ENCODE results near the gene RRP8.

The RRP8 gene

DNA sequence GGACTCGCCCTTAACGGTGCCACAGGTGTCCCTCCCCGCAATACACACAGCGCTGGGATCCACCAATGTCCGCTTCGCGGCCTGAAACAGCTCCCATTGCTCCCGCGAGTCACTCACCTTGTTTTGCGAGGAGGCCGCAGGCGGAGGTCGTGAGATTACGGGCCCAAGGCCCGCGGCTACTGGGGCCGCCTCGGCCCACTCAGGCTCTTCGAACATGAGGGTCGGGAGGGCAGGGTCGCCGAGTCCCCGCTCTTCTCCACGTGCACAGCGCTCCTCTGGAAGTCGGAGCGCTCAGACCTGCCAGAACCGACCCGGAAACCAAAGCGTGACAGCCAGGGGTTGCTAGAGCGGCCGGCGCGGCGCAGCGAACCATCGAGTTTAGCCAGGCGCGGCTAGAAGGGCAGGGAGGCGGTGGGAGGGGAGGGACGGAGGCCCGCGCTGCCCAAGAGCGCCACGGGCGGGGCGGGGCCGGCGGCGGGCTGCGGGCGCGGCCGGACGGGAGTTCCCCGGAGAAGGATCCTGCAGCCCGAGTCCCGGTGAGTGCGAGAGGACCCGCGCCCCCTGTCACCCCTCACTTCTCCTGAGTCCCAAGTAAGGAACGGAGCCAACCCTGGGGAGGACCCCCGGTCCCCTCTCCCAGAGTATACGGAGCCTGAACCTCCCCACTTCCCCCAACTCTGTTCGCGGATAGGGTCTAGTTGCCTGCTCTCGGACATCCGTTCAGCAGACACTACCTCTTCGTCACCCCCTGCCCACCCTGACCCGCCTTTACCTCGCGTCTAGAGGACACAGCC is at the start of gene RRP8, which contains the start of gene ILK:
Gene RRP8, minus strand, starts transcription at position 330 of the 794 bp plus-strand sequence. Its CDS starts 114 bp downstream, at position 216.
Gene ILK, plus strand, starts transcription at position 488 of the 794 bp plus-strand sequence. CDS start 498 bp downstream, outside the sequence.
- peak; percentile 89 for DNase-seq

DNA sequence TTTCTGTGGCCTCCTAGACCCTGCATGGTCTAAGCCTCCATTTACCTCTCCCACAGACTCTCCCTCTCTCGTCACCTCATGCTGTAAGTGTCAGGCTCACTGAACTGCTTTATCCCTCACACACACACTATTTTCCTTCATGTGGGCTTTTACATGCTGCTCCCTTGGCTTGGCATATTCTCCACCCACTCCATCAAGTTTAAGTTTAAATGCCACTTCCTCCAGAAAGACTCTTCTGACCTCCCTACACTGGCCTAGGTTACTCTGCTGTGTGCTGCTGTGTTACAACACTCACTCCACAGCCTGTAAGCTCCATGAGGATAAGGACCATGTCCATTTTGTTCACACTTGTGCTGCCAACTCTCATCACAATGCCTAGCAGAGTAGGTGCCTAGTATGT is 49.7 kb upstream of the RRP8 start:
- DNase-seq, result no peak

DNA sequence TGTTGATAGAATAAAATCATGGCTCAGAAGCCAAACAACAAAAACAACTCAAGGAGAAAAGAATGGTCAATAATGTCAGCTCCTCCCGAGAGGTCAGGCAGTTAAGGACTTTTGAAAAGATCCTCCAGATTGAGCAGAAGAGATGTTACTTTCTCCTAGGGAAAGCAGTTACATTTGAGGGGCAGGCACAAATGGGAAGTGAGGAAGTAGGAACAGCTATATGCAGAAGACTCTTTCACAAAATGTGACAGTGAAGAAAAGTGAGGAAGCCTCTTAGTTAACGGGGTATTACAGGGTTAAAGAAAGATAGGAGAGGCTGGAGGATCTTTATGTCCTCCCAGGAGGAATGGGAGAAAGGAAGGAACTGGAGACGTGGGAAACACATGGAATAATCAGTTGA is 48.8 kb upstream of the RRP8 start:
- DNase-seq, result no peak

DNA sequence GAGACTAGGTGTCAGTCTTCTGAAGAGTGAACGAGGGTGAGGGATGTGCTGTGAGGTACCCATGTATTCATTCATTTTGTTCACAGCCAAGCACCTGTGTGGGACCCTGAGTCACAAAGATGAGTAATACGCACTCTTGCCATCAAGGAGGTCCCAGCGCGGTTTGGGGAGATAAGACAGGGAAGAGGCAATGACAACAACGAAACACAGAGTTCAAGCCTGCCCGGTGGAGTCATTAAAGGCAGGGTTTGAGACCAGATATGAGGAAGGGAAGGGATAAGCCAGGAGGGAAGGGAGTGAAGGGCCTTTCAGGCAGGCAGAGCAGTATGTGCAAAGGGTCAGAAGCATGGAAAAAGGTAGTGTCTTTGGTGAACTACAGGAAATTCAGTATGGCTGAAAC is 47.6 kb upstream of the RRP8 start:
- DNase-seq, result peak; percentile 48

DNA sequence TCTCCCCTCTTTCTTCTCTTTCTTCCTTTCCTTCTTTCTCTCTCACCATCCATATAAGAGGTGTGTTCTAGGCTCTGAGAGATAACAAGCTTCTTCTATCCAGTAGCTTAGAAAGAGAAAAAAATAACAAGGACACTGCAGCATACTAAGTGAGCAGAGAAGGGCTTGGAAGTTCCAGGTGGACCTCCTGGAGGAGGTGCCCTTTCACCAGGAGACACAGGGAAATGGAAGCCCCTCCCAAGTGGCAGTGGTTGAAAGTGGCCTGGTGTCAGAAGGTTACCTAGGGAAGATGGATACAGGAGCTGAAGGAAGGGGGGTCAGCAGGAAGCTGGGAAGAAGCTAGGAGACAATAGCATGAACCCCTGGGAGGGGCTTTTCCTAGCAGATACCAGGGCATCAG is 46.7 kb upstream of the RRP8 start:
- DNase-seq, result no peak

DNA sequence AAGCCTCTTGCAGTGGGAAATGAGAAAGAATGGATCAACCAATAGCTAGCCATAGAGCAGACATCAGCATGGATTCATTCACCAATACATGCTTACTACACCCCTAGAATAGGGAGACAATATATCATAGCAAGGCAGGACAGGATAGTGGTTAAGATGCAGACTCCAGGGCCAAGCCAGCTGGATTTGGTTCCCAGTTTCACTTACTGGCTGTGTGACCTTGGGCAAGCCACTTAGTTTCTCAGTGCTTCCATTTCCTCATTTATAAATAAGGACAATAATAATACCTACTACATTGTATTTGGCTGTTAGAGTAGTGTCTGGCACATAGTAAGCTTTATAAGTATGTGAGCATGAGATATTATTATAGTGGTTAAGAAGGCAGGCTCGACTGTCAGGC is 45.1 kb upstream of the RRP8 start:
- DNase-seq, result no peak

DNA sequence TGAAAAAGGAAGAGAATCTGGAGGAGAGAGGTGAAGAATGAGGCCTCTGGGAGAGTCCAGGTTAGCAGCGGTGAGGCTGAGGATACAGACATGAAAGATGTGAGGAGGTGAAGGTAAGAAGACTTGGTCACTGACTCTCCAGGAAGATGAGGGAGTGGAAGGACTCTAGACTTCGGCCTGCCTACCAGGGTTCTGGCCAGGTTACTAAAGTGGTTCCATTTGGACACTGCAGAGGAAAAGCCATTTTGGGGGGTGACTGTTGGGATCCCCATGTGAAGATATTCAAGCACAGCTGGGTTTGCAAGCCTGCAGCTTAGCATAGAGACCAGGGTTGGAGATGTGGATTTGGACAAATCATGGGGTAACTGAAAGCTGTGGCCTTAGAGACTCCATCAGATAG is 44.4 kb upstream of the RRP8 start:
- no peak for DNase-seq

DNA sequence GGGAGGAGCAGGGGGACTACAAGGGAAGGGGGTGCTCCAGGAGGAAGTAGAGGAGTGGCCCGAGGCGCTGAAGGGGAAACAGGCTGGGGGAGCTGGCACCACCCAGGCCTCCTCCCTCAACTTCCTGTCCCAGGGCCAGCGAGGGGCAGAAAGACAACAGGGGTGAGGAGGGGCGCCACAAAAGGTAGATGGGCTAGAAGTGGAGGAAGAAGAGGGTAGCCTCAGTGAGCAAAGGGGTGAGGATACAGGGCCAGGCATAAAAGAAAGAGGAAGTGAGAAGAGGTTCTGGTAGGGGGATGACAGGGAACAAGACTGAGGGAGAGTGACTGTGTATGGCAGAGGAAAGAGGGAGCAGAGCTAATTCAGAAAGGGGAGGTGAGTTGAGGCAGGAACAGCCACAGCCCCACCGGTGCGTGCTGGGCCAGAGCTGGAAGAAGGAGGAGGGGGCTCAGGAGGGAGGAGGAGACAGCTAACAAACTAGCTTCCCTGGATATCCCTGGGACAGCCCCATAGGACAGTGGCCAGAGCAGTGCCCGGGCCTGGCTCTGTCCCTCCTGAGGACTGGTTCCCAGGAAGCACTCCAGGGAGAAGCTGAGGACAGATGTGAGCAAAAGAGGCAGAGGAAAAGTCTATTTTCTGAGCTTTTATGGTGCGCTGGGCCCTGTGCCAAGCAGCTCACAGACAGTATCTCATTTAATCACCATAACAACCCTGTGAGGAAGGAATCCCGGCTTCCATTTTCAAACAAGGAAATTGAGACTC is 43.7 kb upstream of the RRP8 start:
- peak; percentile 60 for DNase-seq

DNA sequence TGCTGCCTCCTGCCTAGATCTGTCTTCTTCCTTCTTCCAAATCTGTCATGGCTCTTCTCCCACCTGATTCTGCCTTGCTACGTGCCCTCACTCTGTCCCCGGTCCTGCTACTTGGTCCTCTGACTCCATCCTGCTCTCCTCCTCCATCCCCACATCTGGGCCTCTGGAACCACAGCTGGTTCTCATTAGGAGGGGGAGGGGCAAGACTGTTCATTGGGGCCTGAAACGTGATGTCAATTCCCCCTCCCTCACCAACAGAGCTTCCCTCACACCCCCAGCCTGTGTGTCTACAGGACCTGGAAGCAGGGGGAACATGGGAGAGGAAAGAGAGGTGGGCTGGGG is 43.1 kb upstream of the RRP8 start:
- DNase-seq, result no peak

DNA sequence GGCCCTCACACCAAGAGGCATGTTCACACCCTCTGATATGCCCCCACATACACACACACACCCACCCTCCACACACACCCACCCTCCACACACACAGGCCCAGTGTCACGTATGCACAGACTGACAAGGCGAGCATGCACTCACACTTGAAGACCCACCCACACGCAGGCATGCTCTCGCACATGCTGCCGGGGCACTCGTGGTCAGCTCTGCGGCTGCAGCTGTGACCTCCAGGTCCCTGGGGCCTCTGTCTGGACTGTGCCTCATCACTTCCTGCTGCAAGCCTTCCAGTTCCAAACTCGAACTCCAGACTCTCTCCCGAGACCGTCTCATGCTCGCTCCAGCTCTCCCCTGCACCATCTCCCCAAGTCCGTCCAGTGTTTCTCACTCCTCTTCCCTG is 42.7 kb upstream of the RRP8 start:
- DNase-seq, result no peak

DNA sequence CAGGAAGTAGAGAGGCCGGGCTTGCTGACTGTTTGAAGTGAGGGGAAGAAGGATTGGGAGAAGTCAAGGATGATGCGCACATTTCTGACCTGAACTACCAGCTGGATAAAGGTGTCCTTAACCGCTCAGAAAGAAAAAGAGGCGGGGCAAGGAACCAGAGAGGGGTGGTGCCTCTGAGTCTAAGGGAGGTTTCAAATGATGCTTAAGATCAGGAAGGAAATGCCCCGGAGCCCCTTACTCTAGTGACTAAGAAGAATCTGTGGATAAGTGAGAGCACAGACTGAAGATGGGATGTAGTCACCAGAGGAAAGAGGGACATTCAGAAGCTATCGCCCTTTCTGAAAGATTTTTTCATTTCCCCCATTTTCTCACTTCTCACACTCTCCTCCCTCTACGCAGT is 39.5 kb upstream of the RRP8 start:
- no peak for DNase-seq

DNA sequence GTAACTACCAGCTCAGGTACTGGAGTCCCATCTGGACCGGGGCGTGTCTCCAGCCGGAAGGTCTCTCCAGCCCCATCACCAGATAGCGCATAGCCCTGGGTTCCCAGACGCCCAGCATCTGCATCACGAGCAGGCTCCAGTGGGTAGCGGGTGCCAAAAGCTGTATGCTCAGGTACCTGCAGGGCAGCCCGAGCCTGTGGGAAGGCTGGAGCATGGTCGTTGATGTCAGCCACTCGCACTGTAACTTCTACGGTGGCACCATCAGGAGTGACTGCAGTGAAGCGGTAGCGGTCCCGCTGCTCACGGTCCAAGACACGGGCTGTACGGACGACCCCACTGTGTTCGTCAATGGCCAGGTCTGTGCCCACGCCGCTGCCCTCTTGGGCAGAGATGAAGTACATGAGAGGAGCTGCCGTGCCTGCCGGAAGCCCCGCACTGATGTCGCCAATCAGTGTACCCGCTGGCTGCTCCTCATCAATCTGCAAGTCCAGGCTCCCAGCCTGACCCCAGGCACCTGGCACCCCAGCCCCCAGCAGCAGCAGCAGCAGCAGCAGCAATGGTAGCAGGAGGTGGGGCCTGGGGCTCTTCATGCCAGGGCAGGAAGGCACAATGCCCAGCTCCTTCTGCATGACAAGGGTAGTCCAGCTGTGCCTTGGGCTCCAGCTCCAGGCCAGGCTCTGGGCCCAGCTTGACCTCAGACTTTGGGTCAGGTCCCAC is 37.7 kb upstream of the RRP8 start:
- DNase-seq, result no peak

DNA sequence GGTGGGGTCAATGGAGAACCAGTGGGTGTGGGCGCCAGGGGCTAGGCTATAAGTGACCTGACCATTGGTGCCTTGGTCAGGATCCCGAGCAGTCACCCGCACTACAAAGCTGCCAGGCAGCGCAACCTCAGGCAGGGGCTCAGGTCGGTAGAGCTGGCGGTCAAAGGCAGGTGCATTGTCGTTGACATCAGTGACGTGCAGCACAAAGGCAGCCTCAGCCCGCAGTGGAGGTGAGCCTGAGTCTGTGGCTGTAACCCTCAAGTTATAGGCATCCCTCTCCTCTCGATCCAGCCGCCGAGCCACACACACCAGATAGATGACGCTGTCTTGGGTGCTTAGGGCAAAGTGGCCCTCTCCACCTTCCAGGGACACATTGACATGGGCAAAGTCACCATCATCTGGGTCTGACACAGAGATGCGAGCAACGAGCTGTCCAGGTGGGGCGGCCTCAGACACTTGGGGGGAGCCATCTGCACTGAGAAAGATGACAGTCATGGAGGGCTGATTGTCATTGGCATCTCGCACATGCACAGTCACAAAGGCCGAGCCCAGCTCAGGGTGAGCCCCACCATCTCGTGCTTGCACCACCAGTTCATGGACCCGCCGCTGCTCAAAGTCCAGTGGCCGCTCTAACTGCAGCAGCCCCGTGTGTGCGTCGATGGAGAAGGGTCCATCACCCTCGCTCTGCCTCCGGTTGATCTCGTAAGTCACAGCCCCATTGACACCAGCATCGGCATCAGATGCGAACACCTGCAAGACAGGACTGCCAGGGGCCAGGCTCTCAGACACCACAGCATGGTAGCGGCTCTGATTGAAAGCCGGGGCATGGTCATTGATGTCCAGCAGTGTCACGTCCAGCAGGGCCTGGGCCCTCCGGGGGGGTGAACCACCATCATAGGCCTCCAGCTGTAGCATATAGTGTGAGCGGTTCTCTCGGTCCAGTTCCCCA is 36.9 kb upstream of the RRP8 start:
- DNase-seq, result no peak

DNA sequence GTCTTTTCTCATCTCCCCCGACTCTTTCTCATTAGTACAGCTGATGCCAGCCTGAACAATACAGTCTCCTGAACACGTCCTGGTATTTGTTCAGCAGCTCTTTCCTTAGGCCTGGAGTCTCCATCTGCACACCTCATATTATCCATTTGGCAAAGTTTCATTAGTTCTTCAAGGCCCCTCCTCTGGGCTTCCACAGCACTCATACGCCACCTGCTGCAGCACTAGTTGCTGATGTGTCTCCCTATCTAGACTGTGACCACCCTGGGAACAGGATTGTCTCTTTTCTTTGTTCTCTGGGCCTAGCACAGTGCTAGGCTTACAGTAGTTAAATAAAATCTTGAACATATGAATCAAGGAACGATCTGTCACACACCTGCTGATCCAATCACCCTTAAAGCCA is 35.0 kb upstream of the RRP8 start:
- DNase-seq, result no peak

DNA sequence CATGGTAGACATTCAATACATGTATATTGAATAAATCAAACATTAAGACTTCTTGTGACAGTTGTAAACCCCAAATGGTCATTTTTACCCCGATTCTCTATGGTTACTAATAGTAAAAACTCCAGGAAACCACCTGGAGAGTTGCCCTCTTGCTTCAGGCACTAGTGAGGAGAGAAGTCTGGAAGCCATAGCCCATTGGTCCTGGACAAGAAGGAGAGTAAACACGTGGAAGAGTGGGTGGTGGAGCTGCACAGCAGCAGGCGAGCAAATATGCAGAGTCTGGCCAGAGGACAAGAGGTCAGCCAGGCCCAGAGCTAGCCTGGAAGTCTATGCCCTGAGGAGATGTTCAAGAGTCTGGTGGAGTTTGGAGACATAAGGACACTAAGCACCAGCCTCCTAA is 34.5 kb upstream of the RRP8 start:
- no peak for DNase-seq

DNA sequence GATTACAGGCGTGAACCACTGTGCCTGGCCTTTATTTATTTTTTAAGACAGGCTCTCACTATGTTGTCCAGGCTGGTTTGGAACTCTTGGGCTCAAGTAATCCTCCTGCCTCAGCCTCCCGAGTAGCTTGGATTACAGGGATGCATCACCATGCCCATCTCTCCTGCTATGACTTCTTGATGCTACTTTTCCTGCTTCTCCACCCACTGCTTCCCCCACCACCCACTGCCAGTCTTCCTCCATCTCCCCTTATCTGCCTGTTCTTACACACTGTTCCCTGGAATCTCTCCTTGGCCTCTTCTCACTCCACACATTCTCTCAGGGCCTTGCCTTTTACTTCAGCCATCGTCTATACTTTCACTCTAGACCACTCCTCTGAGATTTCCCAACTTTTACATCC is 33.1 kb upstream of the RRP8 start:
- DNase-seq, result no peak

DNA sequence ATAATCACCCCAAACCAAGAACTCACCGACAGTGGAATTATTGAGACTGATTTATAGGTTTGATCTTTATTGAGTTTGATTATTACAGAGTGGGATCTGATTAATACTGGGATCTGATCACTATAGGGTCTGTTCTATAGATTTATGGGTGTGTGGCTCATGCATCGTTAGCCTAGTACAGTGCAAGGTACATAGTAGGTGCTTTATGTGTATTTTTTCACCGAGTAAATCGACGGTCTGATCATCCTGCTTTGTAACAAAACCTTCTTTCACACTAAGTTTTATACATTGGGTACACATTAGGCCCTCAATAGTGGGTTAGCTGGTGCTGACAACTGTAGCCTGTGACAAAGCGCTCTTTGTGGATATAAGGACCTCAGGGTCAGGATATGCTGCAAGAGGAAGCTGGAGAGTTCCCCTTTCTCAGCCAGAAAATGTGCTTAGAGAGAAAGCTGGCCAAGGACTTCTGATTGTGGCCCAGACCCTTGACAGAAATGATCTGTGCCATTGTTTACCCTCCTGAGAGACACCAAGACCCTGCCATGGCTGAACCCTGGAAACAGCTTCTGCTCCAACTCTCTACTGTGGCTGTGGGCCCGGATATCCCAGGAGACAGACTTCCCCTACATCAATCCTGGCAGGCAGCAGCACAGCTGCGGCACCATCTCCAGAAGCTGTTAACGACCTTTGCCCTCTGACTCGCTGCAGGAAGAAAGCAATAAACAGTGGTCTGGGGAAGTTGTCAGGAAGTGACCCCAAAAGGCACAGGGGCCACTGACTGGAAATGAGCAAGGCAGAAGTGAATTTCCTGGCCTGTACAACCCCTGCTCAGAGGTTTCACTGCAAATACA is 31.9 kb upstream of the RRP8 start:
- DNase-seq, result no peak

DNA sequence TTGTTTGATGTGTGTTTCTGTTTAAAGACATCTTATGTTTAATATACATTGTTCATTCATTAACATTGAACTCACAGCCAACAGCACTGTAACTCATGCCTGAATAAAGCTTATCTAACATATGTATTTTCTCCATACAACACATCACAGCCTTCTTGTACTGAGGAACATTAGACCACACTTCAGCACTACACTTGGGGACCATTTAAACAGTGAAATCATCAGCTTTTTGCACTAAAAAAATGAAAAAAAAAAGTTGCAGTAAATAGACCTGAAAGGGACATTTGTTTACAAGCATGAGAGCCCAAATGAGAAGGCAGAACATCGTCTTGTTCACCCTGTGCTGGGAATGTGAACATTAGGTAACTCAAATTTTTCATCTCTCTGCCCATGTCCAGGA is 31.1 kb upstream of the RRP8 start:
- no peak for DNase-seq

DNA sequence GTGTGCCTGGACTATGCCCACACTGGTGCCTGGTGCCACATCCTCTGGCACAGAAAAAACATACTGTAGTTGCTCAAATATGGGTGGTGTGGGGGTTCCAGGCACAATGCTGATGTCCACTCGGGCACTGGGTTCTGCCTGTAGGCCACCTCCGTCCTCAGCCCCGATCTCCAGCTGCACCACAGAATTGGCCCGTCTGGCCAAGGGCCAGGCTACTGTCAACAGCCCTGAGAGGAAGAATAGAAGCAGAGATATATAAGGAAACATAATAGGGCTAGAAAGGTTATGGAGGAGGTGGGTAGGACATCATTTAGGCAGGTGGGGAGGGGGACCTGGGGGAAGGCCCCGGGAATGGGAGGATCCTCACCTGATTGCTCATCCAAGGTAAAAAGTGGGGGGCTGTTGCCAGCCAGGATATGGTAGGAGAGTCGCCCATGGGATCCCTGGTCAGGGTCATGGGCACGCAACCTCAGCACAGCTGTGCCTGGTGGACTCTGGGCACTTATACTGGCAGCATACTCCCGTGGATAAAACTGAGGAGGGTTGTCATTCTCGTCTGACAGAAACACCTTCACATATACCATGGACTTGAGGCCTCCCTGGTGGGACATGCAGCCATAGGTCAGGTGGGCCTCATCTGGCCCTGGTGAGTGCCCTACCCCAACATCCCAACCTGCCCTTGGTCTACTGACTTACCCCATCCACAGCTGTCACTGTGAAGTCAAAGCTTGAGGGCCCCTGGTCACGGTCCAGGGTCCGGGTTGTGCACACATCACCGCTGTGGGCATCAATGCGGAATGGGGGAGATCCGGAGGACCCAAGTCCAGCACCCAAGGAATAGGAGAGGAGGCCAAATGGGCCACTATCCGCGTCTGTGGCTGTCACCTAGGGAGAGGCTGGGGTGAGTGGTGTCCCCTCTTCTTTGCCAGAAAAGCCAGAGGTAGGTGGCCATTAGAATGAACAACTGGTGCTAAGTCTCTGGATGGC is 30.3 kb upstream of the RRP8 start:
- DNase-seq, result no peak
